ENCODE results near the gene KIAA0232.

- no peak for TF ChIP-seq POLR2A (IDR thresholded peaks at IDR 0.05; ENCODE audit: low read depth, low read length)
- no peak for TF ChIP-seq TAF1 (IDR thresholded peaks at IDR 0.05; ENCODE audit: borderline replicate concordance, low read depth, low read length)
- TF ChIP-seq POLR2AphosphoS5 (IDR thresholded peaks at IDR 0.05; ENCODE audit: low read depth, low read length), result no peak
Observed at GRCh38 chr4:6776920-6777635, 5.4 kb upstream of the KIAA0232 start.
